NCI-H524 treated with DMSO at 0.1 percent for 48 hours (cell line): ENCODE data around the gene HPN.
"Not testable (repeated sequence)": the region's sequence is repeated elsewhere in the genome, so short reads cannot be mapped to it uniquely, and the experiment has no call there.

Source experiments
- DNase-seq: peaks from one replicate; lab custom pipeline; 2025; lab: John Stamatoyannopoulos, UW

HPN gene

GRCh38 chr19:35042954-35043604 is 1.6 kb downstream of the HPN start:
- DNase-seq, result no peak

DNA sequence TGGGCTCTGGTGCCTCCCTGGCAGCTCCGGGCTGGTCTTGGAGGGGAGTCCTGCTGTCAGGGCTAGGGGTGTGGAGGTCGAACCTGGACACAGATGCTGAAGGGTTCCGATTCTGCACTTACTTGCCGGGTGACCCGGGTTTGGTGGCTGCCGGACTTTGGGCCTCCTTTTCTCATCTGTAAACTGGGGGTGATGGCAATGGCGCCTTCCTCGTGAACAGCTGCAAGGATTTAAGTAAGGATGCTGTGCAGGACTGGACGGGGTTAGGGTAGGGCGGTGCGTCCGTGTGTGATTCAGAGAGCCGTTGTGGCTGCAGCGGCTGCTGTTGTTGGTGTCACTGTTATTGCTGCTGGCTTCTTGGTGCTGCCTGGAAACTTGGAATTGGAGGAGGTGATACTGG is 2.4 kb downstream of the HPN start:
- no peak for DNase-seq

GRCh38 chr19:35044317-35045117 is 3.0 kb downstream of the HPN start:
- DNase-seq, result no peak

- no peak for DNase-seq
Measured at GRCh38 chr19:35045667-35046300, 4.3 kb downstream of the HPN start.

DNA sequence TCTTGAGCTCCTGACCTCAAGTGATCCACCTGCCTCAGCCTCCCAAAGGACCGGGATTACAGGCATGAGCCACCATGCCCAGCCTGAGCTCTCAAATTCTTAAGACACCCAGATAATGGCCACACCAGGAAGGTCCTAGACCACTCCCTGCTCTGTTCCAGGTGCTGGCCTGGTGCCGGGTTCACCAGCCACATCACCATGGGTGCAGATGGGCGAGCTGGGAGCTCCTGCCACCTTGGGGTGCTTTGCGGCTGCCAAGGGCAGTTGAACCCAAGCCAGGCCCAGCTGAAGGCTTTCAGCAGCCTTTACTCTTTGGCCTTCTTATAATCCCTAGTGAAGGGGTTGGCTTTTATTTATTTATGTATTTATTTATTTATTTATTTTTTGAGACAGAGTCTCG is 4.9 kb downstream of the HPN start:
- DNase-seq, result no peak

DNA sequence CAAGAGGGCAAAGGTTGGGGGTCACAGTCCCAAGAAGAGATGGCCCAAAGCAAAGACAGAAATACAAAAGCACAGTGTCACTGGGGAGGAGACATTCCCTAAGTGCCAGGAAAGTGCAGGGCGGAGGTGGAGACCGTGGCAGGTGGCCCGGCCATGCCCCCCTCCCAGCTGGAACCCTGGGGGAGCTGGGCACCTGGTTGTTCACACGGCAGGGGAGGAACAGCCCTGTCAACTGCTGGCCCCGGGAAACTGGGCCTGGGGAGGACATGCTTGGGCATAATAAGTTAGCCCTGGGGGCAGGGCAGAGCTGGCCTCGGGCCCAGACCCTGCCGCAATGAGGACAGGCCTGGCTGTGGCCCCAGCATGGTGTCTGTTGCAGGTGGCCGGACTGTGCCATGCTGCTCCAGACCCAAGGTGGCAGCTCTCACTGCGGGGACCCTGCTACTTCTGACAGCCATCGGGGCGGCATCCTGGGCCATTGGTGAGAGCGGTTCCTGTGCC is 7.4 kb downstream of the HPN start:
- DNase-seq, result no peak

DNA sequence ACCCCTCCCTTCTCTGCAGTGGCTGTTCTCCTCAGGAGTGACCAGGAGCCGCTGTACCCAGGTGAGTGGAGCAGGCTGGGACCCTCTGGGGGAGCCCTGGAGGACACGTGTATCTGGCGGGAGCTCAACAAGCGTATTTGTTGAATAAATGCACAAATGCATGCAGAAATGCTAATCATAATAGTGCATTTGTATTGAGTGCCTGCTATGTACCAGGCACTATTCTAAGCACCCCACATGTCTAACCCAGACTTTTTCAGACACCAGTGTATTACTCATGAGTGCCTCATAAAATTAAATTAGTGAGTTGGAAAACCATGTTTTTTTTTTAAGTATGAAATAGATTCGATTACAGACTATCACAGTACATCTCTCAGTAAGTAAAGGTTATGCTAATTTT is 7.9 kb downstream of the HPN start:
- DNase-seq, result no peak

DNA sequence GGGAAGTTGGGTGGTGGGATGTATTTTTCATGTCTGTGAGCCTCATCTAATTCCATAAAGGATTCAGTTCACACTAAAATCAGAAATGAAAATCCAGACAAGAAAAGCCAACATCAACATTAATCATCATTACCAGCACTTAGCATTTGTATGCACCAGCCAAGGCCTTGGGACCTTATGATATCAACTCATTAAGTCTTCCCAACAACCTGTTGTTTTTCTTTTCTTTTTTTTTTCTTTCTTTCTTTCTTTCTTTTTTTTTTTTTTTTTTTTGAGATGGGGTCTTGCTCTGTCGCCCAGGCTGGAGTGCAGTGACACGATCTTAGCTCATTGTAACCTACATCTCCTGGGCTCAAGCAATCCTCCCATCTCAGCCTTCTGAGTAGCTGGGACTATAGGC is 9.1 kb downstream of the HPN start:
- not testable (repeated sequence) for DNase-seq

- not testable (repeated sequence) for DNase-seq
Measured at GRCh38 chr19:35051268-35051667, 9.7 kb downstream of the HPN start.

- DNase-seq, result no peak
Measured at GRCh38 chr19:35051796-35052195, 10.3 kb downstream of the HPN start.

GRCh38 chr19:35052599-35053190 is 11.2 kb downstream of the HPN start:
- DNase-seq, result no peak

DNA sequence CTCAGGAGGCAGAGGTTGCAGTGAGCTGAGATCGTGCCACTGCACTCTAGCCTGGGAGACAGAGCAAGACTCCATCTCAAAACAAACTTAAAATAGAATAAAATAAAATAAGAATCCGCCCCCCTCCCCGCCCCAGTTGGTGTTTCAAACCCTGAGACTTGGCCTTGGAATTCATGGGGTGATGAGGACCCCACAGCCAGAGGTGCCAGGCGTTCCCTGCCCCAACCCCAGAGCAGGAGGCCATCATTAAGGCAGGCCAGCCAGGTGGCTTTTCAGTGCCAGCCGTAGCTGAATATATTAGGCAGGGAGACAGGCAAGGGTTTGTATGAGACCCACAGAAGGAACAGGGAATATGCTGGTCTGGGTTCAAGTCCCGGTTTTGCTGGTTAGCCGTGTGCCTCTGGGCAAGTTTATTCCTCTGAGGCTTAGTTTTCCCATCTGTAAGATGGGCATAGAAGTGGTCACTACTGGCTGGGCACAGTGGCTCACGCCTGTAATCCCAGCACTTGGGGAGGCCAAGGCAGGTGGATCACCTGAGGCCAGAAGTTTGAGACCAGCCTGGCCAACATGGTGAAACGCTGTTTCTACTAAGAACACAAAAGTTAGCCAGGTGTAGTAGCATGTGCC is 12.3 kb downstream of the HPN start:
- DNase-seq, result no peak

GRCh38 chr19:35054626-35055025 is 13.1 kb downstream of the HPN start:
- no peak for DNase-seq

DNA sequence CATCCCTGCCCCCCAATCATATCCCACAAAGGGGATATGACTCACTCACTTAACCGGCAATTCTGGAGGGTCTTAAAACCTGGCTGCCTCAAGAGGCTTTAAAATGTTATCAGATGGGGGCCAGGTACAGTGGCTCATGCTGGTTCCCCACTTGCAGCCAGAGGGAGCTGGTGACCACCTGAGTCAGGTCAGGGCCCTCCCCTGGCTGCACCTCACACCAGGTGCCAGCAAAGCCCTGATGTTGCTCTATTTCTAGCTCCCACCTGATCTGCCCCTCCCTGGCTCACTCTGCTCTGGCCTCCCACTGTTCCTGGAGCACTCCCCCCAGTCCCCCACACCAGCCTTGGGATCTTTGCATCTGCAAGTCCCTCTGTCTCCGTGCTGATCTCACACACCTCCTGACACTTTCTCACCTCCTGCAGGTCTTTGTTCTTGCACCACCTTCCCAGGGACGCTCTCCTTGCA is 14.2 kb downstream of the HPN start:
- DNase-seq, result peak; percentile 39

DNA sequence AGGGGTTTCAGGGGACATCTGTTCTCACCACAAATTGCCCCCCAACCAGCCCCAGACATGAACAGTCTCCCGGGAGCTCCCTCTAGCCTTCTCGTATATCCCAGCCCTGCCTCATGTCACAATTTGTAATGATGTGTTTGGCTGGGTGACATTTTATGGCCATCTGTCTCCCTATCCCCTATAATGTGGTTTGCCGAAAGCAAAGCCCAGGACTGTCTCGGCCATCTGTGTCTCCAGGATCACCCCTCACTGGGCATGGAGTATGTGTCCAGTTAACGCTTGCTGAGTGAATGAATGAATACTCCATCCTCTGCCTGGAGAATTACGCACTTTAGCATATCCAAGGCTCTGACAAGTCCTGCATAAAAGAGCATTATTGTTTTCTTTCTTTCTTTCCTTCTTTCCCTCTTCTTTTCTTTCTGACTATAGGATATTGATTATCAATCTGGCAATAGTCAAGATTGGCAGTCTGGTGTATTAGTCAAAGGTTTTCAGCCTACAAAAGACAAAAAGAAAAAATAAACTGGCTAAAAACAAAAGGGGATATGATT is 15.1 kb downstream of the HPN start:
- DNase-seq, result peak; percentile 82

DNA sequence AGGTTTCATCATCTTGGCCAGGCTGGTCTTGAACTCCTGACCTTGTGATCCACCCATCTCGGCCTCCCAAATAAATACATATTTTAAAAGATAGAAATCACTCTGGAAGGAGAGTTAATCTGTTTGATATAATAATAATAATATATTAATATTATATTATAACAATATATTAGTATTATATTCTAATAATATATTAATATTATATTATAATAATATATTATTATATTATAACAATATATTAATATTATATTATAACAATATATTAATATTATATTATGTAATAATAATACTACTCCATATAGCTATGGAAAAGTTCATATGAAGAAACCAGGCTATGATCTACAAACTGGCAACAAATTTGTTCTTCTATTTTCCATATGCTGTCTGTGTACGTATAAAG is 16.8 kb downstream of the HPN start:
- no peak for DNase-seq

DNA sequence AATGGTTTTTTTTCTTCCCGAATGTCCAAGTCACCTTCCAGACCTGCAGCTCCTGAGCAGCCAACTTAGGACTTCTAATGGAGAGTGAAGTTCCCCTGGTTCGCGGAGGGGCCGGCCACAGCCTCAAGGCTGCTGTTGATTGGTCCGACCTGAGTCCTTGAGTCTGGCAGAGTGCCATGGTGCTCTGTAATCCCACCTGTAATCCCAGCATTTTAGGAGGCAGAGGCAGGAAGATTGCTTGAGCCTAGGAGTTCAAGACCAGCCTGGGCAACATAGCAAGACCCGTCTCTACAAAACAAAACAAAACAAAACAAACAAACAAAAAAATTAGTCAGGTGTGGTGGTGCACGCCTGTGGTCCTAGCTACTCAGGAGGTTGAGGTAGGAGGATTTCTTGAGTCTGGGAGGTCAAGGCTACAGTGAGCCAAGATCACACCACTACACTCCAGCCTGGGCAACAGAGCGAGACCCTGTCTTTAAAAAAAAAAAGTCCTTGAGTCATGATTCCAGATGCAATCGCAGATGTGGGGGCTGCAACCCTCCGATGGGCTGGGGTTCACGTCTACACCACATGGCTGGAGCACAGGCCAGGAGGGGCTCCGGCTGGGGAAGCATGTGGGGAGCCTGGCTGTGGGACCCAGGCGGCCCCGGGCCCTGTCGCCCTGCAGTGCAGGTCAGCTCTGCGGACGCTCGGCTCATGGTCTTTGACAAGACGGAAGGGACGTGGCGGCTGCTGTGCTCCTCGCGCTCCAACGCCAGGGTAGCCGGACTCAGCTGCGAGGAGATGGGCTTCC is 17.7 kb downstream of the HPN start:
- DNase-seq, result no peak

DNA sequence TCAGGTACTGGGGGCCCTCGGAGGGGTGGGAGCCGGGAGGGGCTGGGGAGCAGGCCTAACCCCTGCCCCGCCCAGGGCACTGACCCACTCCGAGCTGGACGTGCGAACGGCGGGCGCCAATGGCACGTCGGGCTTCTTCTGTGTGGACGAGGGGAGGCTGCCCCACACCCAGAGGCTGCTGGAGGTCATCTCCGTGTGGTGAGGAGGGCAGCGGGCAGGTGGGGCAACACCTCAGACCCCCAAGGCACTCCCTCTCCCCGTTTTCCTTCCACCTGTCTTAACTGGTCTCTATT is 18.2 kb downstream of the HPN start:
- DNase-seq, result no peak

DNA sequence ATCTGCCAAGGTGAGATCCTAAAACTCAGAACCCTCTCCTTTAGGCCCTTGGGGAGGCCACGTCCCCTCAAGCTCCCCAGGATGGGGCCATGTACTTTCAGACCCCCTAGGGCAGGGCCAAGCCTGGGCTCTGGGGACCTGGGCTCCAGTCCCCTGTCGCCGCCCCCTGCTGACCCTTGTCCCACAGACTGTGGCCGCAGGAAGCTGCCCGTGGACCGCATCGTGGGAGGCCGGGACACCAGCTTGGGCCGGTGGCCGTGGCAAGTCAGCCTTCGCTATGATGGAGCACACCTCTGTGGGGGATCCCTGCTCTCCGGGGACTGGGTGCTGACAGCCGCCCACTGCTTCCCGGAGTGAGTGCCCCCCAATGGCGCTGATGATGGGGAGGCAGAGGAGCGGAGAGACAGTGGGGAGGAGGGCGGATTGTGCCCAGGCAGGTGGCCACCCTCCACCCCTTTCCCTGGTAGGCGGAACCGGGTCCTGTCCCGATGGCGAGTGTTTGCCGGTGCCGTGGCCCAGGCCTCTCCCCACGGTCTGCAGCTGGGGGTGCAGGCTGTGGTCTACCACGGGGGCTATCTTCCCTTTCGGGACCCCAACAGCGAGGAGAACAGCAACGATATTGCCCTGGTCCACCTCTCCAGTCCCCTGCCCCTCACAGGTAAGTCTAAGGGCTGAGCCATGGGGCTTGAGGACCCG is 18.8 kb downstream of the HPN start:
- no peak for DNase-seq

GRCh38 chr19:35061583-35062373 is 20.3 kb downstream of the HPN start:
- DNase-seq, result no peak
